GM12873 (cell line): ENCODE measurements around the gene MAP7.

Experiments used
- TF ChIP-seq, protein P1 (sequence below): IDR thresholded peaks from 2 replicates; pipeline ENCODE4 v1.5.1; 2012; ENCODE audit warnings: low read depth, mild to moderate bottlenecking, moderate library complexity, low read length, control low read depth; ENCODE audit not compliant: insufficient read depth; ENCODE audit errors: missing control alignments

MAP7 gene

DNA sequence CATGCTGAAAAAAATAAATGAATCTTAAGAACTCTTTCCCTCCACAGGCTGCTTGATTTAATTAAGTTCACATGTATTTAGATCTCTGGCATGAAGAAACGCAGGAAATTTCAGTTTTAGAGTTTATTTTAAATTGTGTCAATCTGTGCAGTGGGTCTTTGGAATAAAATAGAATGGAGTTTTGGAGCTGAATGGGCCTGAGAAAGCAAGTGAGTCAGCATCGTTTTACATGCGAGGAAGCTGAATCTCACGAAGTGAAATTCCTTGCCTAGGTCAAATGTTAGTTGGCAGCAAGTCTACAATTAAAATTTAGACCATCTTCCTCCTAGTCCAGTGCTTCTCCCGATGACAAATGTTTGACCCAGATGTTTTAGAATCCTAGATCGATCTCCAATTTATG lies 22.4 kb downstream of the MAP7 start:
- TF ChIP-seq, protein P1, sequence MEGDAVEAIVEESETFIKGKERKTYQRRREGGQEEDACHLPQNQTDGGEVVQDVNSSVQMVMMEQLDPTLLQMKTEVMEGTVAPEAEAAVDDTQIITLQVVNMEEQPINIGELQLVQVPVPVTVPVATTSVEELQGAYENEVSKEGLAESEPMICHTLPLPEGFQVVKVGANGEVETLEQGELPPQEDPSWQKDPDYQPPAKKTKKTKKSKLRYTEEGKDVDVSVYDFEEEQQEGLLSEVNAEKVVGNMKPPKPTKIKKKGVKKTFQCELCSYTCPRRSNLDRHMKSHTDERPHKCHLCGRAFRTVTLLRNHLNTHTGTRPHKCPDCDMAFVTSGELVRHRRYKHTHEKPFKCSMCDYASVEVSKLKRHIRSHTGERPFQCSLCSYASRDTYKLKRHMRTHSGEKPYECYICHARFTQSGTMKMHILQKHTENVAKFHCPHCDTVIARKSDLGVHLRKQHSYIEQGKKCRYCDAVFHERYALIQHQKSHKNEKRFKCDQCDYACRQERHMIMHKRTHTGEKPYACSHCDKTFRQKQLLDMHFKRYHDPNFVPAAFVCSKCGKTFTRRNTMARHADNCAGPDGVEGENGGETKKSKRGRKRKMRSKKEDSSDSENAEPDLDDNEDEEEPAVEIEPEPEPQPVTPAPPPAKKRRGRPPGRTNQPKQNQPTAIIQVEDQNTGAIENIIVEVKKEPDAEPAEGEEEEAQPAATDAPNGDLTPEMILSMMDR: no peak

DNA sequence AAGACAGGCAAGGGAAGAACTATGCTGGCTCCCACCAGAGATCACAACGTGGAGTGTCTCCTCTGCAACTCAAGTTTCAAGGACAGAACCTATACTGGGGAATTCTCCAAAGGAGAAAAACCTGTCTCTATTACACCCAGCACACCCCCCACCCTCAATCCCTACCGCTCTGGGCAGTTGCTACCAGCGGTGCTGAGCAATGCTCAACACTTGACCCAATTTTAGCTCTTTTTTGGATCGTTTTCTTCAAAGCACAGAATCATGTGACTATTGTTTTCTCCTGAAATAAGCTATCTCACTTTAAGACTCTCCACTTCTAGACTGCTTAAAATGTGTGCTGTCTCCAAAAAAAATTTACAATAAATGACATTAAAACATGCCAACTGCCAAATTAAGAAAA lies 23.3 kb downstream of the MAP7 start:
- TF ChIP-seq, protein P1: no peak

DNA sequence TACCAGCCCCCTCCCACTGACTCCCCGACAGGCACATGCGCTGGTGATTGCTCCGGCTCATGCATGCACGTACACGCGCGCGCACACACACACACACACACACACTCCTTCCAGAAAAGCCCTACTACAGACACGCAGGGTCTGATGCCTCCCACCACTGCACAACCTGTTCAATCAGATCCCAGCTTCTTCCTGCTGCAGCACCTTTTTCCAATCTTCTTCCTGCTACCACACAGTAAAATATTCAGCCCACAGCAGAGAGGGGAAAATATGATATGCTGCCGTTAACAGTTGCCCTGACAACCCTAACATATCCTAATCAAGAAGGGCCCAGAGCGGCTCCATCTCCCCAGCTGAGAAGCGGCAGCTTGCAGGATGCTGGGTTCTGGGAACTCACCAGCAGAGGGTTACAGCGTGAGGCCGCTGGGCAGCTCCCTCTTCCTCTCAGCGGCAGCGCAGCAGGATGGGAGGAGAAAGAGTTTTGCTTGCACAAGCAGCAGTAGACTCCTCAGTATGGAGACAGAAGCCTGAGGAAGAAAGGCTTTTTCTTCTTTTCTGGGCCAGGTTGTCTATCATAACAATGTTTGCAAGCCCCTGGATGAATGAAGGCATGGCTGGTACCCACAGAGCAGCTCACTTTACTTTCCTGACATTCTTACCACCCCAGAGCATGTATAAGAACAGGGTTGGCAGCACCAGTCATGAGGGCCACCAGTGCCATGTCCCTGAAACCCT lies 23.9 kb downstream of the MAP7 start:
- TF ChIP-seq, protein P1: no peak

DNA sequence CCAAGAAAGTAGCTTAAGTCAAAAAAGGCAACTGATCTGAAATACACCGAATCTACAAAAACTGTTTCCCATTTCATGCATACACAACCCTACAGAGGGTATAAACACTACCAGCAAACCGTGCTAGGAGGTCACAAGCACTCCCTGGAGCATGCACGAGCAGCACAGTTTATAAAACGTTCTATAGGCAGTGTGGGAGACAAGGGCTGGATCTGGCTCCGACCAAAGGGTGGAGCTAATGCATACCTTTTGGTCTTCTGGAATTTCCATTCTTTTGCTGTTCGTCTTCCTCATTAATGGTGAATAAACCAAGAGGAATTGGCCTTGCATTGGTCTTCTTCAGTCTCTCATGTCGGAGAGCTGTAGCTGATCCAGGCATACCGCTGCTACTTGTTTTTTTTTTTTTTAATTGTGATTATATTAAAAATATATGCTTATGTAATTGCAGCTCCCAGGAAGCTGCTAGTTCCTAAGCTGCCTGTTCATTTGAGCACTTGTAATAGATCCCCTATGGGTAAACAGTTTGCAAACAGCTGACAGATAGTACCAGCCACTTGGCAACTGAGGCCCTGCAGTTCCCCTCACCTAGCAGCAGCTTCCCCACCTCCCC lies 24.5 kb downstream of the MAP7 start:
- TF ChIP-seq, protein P1: no peak

DNA sequence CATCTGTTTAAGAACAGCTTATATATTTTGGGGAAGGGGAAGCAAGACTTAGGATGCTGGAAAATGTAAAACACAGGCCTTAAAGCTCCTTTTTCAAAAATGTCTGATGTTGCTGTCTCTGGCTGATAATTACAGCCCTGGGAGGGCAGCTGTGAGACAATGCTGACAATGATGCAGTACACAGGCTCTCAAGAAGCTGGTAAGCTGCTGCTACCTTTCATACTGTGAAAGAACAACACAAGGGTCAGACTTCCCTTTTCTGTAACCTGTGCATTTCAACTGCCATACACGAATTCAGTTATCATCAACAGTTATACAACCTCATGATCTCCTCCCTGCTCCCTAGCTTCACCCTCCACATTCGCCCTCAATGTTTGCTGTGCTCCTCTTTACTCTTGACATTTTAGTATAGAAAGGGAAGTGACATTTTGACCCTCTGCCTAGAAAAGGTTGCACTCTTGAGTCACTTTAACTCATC lies 25.2 kb downstream of the MAP7 start:
- TF ChIP-seq, protein P1: no peak

DNA sequence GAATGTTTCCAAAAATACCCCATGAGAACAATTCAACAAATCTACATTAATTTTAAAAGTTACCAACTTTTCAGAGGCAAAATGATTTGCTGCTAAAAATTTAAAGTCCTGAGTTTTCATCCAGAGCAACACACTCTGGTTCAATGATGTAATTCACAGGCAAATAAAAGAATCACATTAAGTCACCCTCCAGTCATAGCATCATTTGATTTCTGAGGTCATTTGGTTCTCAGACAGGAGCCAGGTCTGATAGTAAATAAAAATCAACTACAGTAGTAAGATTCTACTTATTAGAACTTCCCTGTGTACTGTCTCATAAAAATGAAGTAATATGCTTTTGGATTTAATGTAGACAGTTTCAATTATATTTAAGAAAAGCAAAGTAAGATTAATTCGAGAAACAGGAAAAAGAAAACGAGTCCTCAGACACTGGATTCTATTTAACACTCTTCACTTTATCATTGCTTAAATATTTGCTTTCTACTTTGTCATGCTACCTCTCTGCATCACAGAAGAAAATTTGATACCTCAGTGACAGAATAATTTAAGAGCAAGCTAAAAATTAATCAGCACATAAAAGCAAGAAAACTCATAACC lies 25.8 kb downstream of the MAP7 start:
- TF ChIP-seq, protein P1: no peak

DNA sequence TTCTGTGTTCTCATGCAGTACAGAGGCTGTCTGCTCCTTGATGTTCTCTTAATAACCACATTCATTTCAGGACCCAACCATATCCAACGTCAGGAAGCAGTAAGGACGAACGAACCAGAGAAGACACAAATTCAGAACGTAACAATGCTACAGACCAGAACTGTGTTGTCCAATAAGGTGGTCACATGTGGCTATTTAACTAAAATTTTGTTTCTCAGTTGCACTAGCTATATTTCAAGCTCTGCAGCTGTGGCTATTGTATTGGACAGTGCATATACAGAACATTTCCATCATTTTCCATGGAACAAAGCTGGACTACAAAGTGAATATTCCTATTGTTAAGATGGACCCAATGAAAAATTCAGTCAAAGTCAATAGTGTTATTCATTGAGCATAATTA lies 27.0 kb downstream of the MAP7 start:
- TF ChIP-seq, protein P1: no peak
